GM12878 (cell line): Measurements from ENCODE around the gene TADA2A. TPM values are rescaled to one million over a fixed set of nuclear protein-coding genes. Genes with fewer than 3 reads are reported as not detected.

ENCODE experiments used
- ATAC-seq: fragments of 200-7000 bp; cut with Tn5 transposase; 3 replicates; pipeline ENCODE4 v1.9.1; 2020; ENCODE audit warnings: mild to moderate bottlenecking, moderate library complexity
- BruUV-seq: library from RNA; stranded (reverse); fragments of 400-500 nt; replicated peaks from 2 replicates; lab custom pipeline; 2021; lab: Mats Ljungman, UMichigan
- CTCF ChIA-PET: fragments of 300-600 bp; sonication (Branson Sonifier 250); formaldehyde crosslinking; extraction: SDS; loops from one replicate; lab custom pipeline; 2021; ENCODE audit warnings: inconsistent platforms; lab: Yijun Ruan, JAX
- POLR2A ChIA-PET: fragments of 350-600 bp; formaldehyde crosslinking; extraction: SDS; loops from one replicate; lab custom pipeline; 2021; ENCODE audit warnings: inconsistent platforms; lab: Charles Lee
- RAD21 ChIA-PET: fragments of 300-600 bp; sonication (Branson Sonifier 250); formaldehyde crosslinking; loops from one replicate; lab custom pipeline; 2023; ENCODE audit warnings: antibody characterized with exemption; ENCODE audit not compliant: unreplicated experiment; lab: Charles Lee
- SMC1A ChIA-PET: fragments of 300-600 bp; sonication (Branson Sonifier 250); formaldehyde crosslinking; loops from one replicate; lab custom pipeline; 2023; ENCODE audit not compliant: unreplicated experiment, uncharacterized antibody; lab: Charles Lee
- DNase-seq: peaks from one replicate; pipeline ENCODE4 v3.0.0-alpha.2; 2011; ENCODE audit warnings: low read depth, low spot score
- FAIRE-seq: peaks from 3 replicates; lab custom pipeline; 2011; peaks lifted over from hg19 to GRCh38; lab: Jason Lieb, UNC
- H2AFZ ChIP-seq: 2 replicates; pipeline ENCODE4 v1.6.0; 2011; ENCODE audit warnings: low read depth, low read length, control low read depth; ENCODE audit not compliant: control insufficient read depth
- H3K27ac ChIP-seq: 2 replicates; pipeline ENCODE4 v1.5.1; 2011; ENCODE audit warnings: control low read depth; ENCODE audit not compliant: control insufficient read depth, insufficient read depth
- H3K27me3 ChIP-seq, 2 experiments: replicated peaks in 1 of 2; 2 replicates each; pipeline versions ENCODE4 v1.6.0 to v1.6.1; 2011; ENCODE audit warnings: low read length in 1 of 2; ENCODE audit not compliant: control insufficient read depth in 2 of 2, insufficient read depth in 2 of 2
- H3K36me3 ChIP-seq, 2 experiments: 2 replicates each; pipeline ENCODE4 v1.5.1; 2011; ENCODE audit warnings: low read length in 1 of 2; ENCODE audit not compliant: control insufficient read depth in 2 of 2, insufficient read depth in 2 of 2
- H3K4me1 ChIP-seq: 2 replicates; pipeline ENCODE4 v1.6.1; 2011; ENCODE audit warnings: mild to moderate bottlenecking, low read length, moderate library complexity, mixed read lengths; ENCODE audit not compliant: control insufficient read depth, insufficient read depth
- H3K4me2 ChIP-seq: 2 replicates; pipeline ENCODE4 v1.6.0; 2011; ENCODE audit warnings: control low read depth; ENCODE audit not compliant: control insufficient read depth, insufficient read depth
- H3K4me3 ChIP-seq: fragments of 200-600 bp; sonication (generic); 2 replicates; pipeline ENCODE4 v1.5.1; 2016
- H3K79me2 ChIP-seq: 2 replicates; pipeline ENCODE4 v1.6.0; 2011; ENCODE audit warnings: low read length; ENCODE audit not compliant: control insufficient read depth, insufficient read depth
- H3K9ac ChIP-seq: 2 replicates; pipeline ENCODE4 v1.8.0; 2011; ENCODE audit warnings: low read length, control low read depth, mixed read lengths; ENCODE audit not compliant: control insufficient read depth, insufficient read depth
- H3K9me3 ChIP-seq: replicated peaks from 3 replicates; pipeline ENCODE4 v1.5.1; 2011; ENCODE audit warnings: mild to moderate bottlenecking, low read length; ENCODE audit not compliant: control insufficient read depth, insufficient read depth
- H4K20me1 ChIP-seq: 2 replicates; pipeline ENCODE4 v1.6.0; 2011; ENCODE audit not compliant: control insufficient read depth, insufficient read depth
- CHD2 ChIP-seq: IDR thresholded peaks from 2 replicates; pipeline ENCODE4 v1.6.1; 2011; ENCODE audit warnings: low read depth, low read length, improper control_type of control experiment, borderline replicate concordance
- CHD4 ChIP-seq: fragments of 200-600 bp; sonication (generic); IDR thresholded peaks from 2 replicates; pipeline ENCODE4 v1.6.1; 2016; ENCODE audit warnings: mild to moderate bottlenecking
- EP300 ChIP-seq, 2 experiments: fragments of 150-350 bp in 1 of 2; IDR thresholded peaks; 2 replicates each; pipeline ENCODE4 v1.6.1; 2011 to 2012; ENCODE audit warnings: low read depth in 2 of 2, low read length in 2 of 2, borderline replicate concordance in 1 of 2, improper control_type of control experiment in 1 of 2, inconsistent platforms in 1 of 2; ENCODE audit not compliant: control insufficient read depth in 1 of 2
- ESRRA ChIP-seq: IDR thresholded peaks from 2 replicates; pipeline ENCODE4 v1.6.1; 2012; ENCODE audit warnings: mild to moderate bottlenecking, low read length, improper control_type of control experiment
- EZH2 ChIP-seq: IDR thresholded peaks from 2 replicates; pipeline ENCODE4 v1.6.1; 2012; ENCODE audit warnings: low read depth, mild to moderate bottlenecking, control low read depth, inconsistent platforms, low read length, borderline replicate concordance; ENCODE audit not compliant: control insufficient read depth
- JUNB ChIP-seq: IDR thresholded peaks from 2 replicates; pipeline ENCODE4 v1.6.1; 2016; ENCODE audit warnings: antibody characterized with exemption, mild to moderate bottlenecking
- MEF2B ChIP-seq: fragments of 450-650 bp; IDR thresholded peaks from 2 replicates; pipeline ENCODE4 v1.6.1; 2018; ENCODE audit warnings: mild to moderate bottlenecking, moderate library complexity; ENCODE audit not compliant: partially characterized antibody, poor library complexity, severe bottlenecking
- NFYA ChIP-seq: IDR thresholded peaks from 2 replicates; pipeline ENCODE4 v1.6.1; 2011; ENCODE audit warnings: low read depth, mild to moderate bottlenecking, low read length, improper control_type of control experiment, borderline replicate concordance
- NFYB ChIP-seq: IDR thresholded peaks from 2 replicates; pipeline ENCODE4 v1.6.1; 2011; ENCODE audit warnings: low read depth, mild to moderate bottlenecking, low read length, improper control_type of control experiment, moderate library complexity; ENCODE audit not compliant: insufficient read depth
- NR2C2 ChIP-seq: IDR thresholded peaks from 2 replicates; pipeline ENCODE4 v1.6.1; 2011; ENCODE audit warnings: borderline replicate concordance, low read depth; ENCODE audit not compliant: control insufficient read depth, insufficient read length
- SPI1 ChIP-seq: IDR thresholded peaks from 2 replicates; pipeline ENCODE4 v1.6.1; 2011; ENCODE audit warnings: low read depth, mild to moderate bottlenecking, low read length, moderate library complexity, borderline replicate concordance; ENCODE audit not compliant: insufficient read depth
- SREBF2 ChIP-seq: IDR thresholded peaks from 2 replicates; pipeline ENCODE4 v1.6.1; 2012; ENCODE audit warnings: mild to moderate bottlenecking, low read length
- TBL1XR1 ChIP-seq: IDR thresholded peaks from 2 replicates; pipeline ENCODE4 v1.6.1; 2012; ENCODE audit warnings: low read depth, low read length, improper control_type of control experiment
- TCF12 ChIP-seq: IDR thresholded peaks from 2 replicates; pipeline ENCODE4 v1.6.1; 2011; ENCODE audit warnings: low read depth, mild to moderate bottlenecking, low read length
- ZNF24 ChIP-seq: fragments of 450-650 bp; IDR thresholded peaks from 2 replicates; pipeline ENCODE4 v1.6.1; 2017; ENCODE audit warnings: antibody characterized with exemption, mild to moderate bottlenecking
- in situ Hi-C: fragments of 300-500 bp; cut with MboI; formaldehyde crosslinking; loops from 9 replicates; pipeline ENCODE4 v1.14.3; 2018; ENCODE audit warnings: mixed read lengths
- intact Hi-C: fragments of 100-400 bp; cut with micrococcal nuclease; formaldehyde crosslinking; loops from one replicate; pipeline ENCODE4 v1.14.2; 2022; ENCODE audit not compliant: unreplicated experiment
- polyA plus RNA-seq, 11 experiments: library from polyadenylated mRNA; depleted of rRNA in 4 of 11; unstranded in 6 of 11; stranded (reverse) in 5 of 11; fragments of >200 nt; fragmentation: Nextera tagmentation in 4 of 11; fragmentation: Illumina TruSeq in 1 of 11; extraction: Ambion mirVana in 4 of 11; extraction: Trizol in 1 of 11; gene quantifications; 1 replicate in 1 of 11; 2 replicates in 10 of 11; pipeline versions ENCODE4 v1.2.1 to v1.2.3, GENCODE V29; 2011 to 2016; ENCODE audit warnings: inconsistent platforms in 2 of 11, missing spikeins in 2 of 11, low read depth in 1 of 11
- total RNA-seq, 4 experiments: library from RNA; depleted of rRNA in 3 of 4; stranded (reverse); fragments of >200 nt in 3 of 4; fragmentation: Illumina TruSeq in 1 of 4; extraction: Trizol in 1 of 4; gene quantifications; 2 replicates each; pipeline versions ENCODE4 v1.2.1 to v1.2.3, GENCODE V29; 2013 to 2021
- TF ChIP-seq, protein P1 (sequence below): IDR thresholded peaks from 2 replicates; pipeline ENCODE4 v1.6.1; 2012; ENCODE audit warnings: low read depth, low read length, improper control_type of control experiment
- TF ChIP-seq, protein P2 (sequence below): IDR thresholded peaks from 2 replicates; pipeline ENCODE4 v1.6.1; 2011; ENCODE audit warnings: borderline replicate concordance, low read depth, mild to moderate bottlenecking, moderate library complexity, mixed read lengths, low read length; ENCODE audit not compliant: insufficient read depth; ENCODE audit errors: extremely low read length
- TF ChIP-seq, protein P3 (sequence below): IDR thresholded peaks from 2 replicates; pipeline ENCODE4 v1.6.1; 2011; ENCODE audit warnings: mild to moderate bottlenecking, low read depth, low read length, moderate library complexity; ENCODE audit not compliant: insufficient replicate concordance

TADA2A gene
- total and polyA plus RNA-seq, 10 of the 15 experiments (the other 5 are each of a cell fraction or from before 2014, with no cell fraction given) = 19.6 to 43.8 (median 34.1) TPM

DNA sequence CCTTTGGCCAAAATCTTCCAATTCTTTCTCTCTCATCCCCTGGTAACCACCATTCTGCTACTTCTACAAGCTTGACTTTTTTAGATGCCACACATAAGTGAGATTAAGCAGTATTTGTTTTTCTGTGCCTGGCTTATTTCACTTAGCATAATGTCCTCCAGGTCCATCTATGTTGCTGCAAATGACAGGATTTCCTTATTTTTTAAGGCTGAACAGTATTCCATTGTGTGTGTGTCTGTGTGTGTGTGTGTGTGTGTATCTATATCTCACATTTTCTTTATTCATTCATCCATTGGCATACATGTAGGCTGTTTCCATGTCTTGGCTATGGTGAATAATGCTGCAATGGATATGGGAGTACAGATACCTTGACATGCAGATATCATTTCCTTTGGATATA is 6.2 kb upstream of the TADA2A start:
- no TSS peak for BruUV-seq
- Histone ChIP-seq H3K4me1 (peaks cover 17% of the 10 kb centered on the region), H3K36me3 (no peaks in the 10 kb centered on the region), H3K9me3 (no peaks in the 10 kb centered on the region), H3K27ac (no peak overlapping the region), H3K9ac (no peak overlapping the region), H2AFZ (no peak overlapping the region), H3K4me2 (no peak overlapping the region), H3K4me3 (no peak overlapping the region), H4K20me1 (no peaks in the 10 kb centered on the region), H3K27me3 (no peaks in the 10 kb centered on the region), H3K79me2 (peaks cover 9% of the 10 kb centered on the region)
- ChIA-PET POLR2A (no interaction called here), SMC1A (interaction anchor here (1.4 to 1.7 kb wide), 2 partner anchors 29 to 391 kb away, joined by 3 to 4 read pairs; no protein-coding TSS in a partner anchor), CTCF (interaction anchor here (0.6 to 10.0 kb wide), 6 partner anchors 14 to 1787 kb away, joined by 3 to 187 read pairs (median 3); partner anchors contain the start of gene C17orf78), RAD21 (interaction anchor here (5.2 kb wide), 1 partner anchor 25 kb away, joined by 81 read pairs; the partner anchor contains the start of gene C17orf78)
- FAIRE-seq = no peak
- in situ Hi-C loops (no loop called here), intact Hi-C loops (no loop called here)
- no peak for DNase-seq
- TF ChIP-seq CHD2 (no peak), EZH2 (no peak), EP300 (IDR thresholded peaks at IDR 0.05; ENCODE audit: borderline replicate concordance in 1 of 2, control insufficient read depth in 1 of 2, low read depth in 2 of 2, low read length in 2 of 2) (no peak), JUNB (no peak), CHD4 (no peak), NFYB (no peak), SPI1 (no peak), TCF12 (no peak), NR2C2 (no peak), TBL1XR1 (no peak), NFYA (no peak), SREBF2 (no peak), ZNF24 (no peak), ESRRA (no peak), MEF2B (no peak)
- TF ChIP-seq, protein P1, sequence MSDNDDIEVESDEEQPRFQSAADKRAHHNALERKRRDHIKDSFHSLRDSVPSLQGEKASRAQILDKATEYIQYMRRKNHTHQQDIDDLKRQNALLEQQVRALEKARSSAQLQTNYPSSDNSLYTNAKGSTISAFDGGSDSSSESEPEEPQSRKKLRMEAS = no peak
- TF ChIP-seq, protein P2, sequence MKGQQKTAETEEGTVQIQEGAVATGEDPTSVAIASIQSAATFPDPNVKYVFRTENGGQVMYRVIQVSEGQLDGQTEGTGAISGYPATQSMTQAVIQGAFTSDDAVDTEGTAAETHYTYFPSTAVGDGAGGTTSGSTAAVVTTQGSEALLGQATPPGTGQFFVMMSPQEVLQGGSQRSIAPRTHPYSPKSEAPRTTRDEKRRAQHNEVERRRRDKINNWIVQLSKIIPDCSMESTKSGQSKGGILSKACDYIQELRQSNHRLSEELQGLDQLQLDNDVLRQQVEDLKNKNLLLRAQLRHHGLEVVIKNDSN = no peak
- TF ChIP-seq, protein P3, sequence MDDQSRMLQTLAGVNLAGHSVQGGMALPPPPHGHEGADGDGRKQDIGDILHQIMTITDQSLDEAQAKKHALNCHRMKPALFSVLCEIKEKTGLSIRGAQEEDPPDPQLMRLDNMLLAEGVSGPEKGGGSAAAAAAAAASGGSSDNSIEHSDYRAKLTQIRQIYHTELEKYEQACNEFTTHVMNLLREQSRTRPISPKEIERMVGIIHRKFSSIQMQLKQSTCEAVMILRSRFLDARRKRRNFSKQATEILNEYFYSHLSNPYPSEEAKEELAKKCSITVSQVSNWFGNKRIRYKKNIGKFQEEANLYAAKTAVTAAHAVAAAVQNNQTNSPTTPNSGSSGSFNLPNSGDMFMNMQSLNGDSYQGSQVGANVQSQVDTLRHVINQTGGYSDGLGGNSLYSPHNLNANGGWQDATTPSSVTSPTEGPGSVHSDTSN = no peak
- no peak for ATAC-seq
